Endothelial cell of umbilical vein (primary cell): ENCODE results near the gene ACSF3. TPM values are rescaled to one million over a fixed set of nuclear protein-coding genes. Genes with fewer than 3 reads are reported as not detected.

Source experiments
- BruUV-seq: library from RNA; stranded (reverse); fragments of 400-500 nt; replicated peaks from 2 replicates; lab custom pipeline; 2021; lab: Mats Ljungman, UMichigan
- CTCF ChIA-PET: fragments of 300-600, 350-600 bp; sonication (Branson Sonifier 250); formaldehyde crosslinking; loops from one replicate; lab custom pipeline; 2021; ENCODE audit warnings: antibody characterized with exemption, inconsistent platforms; lab: Charles Lee
- POLR2A ChIA-PET: fragments of 300-600, 350-600 bp; sonication (Branson Sonifier 250); formaldehyde crosslinking; loops from one replicate; lab custom pipeline; 2021; ENCODE audit warnings: antibody characterized with exemption, inconsistent platforms; lab: Charles Lee
- DNase-seq: peaks from one replicate; pipeline ENCODE4 v3.0.0-alpha.2; 2011; ENCODE audit warnings: low read depth, low spot score
- FAIRE-seq: peaks from 2 replicates; lab custom pipeline; 2011; peaks lifted over from hg19 to GRCh38; lab: Jason Lieb, UNC
- H2AFZ ChIP-seq: 2 replicates; pipeline ENCODE4 v1.6.0; 2012; ENCODE audit warnings: low read depth, low read length, control low read depth, inconsistent platforms
- H3K27ac ChIP-seq: 2 replicates; pipeline ENCODE4 v1.5.1; 2011; ENCODE audit warnings: low read depth, mild to moderate bottlenecking, control low read depth, low read length, moderate library complexity; ENCODE audit not compliant: insufficient read depth
- H3K27me3 ChIP-seq, 2 experiments: 2 replicates each; pipeline versions ENCODE4 v1.6.0 to v1.6.1; 2011; ENCODE audit warnings: low read length in 2 of 2, mixed read lengths in 1 of 2; ENCODE audit not compliant: control insufficient read depth in 2 of 2, insufficient read depth in 2 of 2
- H3K36me3 ChIP-seq, 2 experiments: 2 replicates in 1 of 2; 3 replicates in 1 of 2; pipeline ENCODE4 v1.5.1; 2011; ENCODE audit warnings: low read length in 2 of 2, mild to moderate bottlenecking in 1 of 2, moderate library complexity in 1 of 2; ENCODE audit not compliant: control insufficient read depth in 2 of 2, insufficient read depth in 2 of 2; ENCODE audit errors: extremely low read depth in 1 of 2
- H3K4me1 ChIP-seq: 3 replicates; pipeline ENCODE4 v1.5.1; 2011; ENCODE audit warnings: mild to moderate bottlenecking, low read length; ENCODE audit not compliant: control insufficient read depth, insufficient read depth; ENCODE audit errors: extremely low read depth
- H3K4me2 ChIP-seq: 2 replicates; pipeline ENCODE4 v1.6.1; 2011; ENCODE audit warnings: low read length, control low read depth, mixed read lengths; ENCODE audit not compliant: insufficient read depth
- H3K4me3 ChIP-seq, 3 experiments: fragments of 200-600 bp in 1 of 3; sonication (generic), shearing (Covaris generic) in 1 of 3; replicated peaks in 1 of 3; 2 replicates each; pipeline ENCODE4 v1.5.1; 2011 to 2016; ENCODE audit warnings: control low read depth in 3 of 3, low read length in 3 of 3, mild to moderate bottlenecking in 2 of 3, inconsistent platforms in 1 of 3, low read depth in 1 of 3, moderate library complexity in 1 of 3; ENCODE audit not compliant: insufficient read depth in 1 of 3
- H3K79me2 ChIP-seq: 2 replicates; pipeline ENCODE4 v1.6.0; 2012; ENCODE audit warnings: low read length, inconsistent platforms; ENCODE audit not compliant: control insufficient read depth, insufficient read depth
- H3K9ac ChIP-seq: replicated peaks from 2 replicates; pipeline ENCODE3; 2011; ENCODE audit warnings: low read length, control low read depth; ENCODE audit not compliant: insufficient read depth; ENCODE audit errors: extremely low read depth
- H3K9me1 ChIP-seq: replicated peaks from 3 replicates; pipeline ENCODE4 v1.6.0; 2011; ENCODE audit warnings: mild to moderate bottlenecking, low read length; ENCODE audit not compliant: control insufficient read depth, insufficient read depth; ENCODE audit errors: extremely low read depth
- H3K9me3 ChIP-seq: replicated peaks from 2 replicates; pipeline ENCODE4 v1.5.1; 2012; ENCODE audit warnings: low read length, inconsistent platforms; ENCODE audit not compliant: control insufficient read depth, insufficient read depth
- H4K20me1 ChIP-seq: replicated peaks from 2 replicates; pipeline ENCODE3; 2011; ENCODE audit warnings: mild to moderate bottlenecking, low read length; ENCODE audit not compliant: control insufficient read depth, insufficient read depth; ENCODE audit errors: extremely low read depth
- EZH2 ChIP-seq: IDR thresholded peaks from 2 replicates; pipeline ENCODE4 v1.6.1; 2012; ENCODE audit warnings: borderline replicate concordance, low read depth, mild to moderate bottlenecking, moderate library complexity, low read length, inconsistent platforms; ENCODE audit not compliant: severe bottlenecking
- FOS ChIP-seq: IDR thresholded peaks from 2 replicates; pipeline ENCODE4 v1.6.1; 2011; ENCODE audit warnings: mild to moderate bottlenecking, low read length, moderate library complexity, borderline replicate concordance; ENCODE audit not compliant: insufficient read depth
- GATA2 ChIP-seq: IDR thresholded peaks from 2 replicates; pipeline ENCODE4 v1.7.0; 2011; ENCODE audit warnings: low read depth, mild to moderate bottlenecking, moderate library complexity, mixed read lengths, low read length; ENCODE audit not compliant: insufficient read length, insufficient read depth
- JUN ChIP-seq: IDR thresholded peaks from 2 replicates; pipeline ENCODE4 v1.6.1; 2011; ENCODE audit warnings: borderline replicate concordance, low read depth; ENCODE audit not compliant: insufficient read length, insufficient read depth
- POLR2AphosphoS5 ChIP-seq: IDR thresholded peaks from 2 replicates; pipeline ENCODE4 v1.6.1; 2012; ENCODE audit warnings: low read depth, mild to moderate bottlenecking, control low read depth, low read length, moderate library complexity; ENCODE audit not compliant: insufficient read depth
- dilution Hi-C: fragments of 300-500 bp; cut with MboI; formaldehyde crosslinking; loops from one replicate; pipeline ENCODE4 v1.15.0; 2019; ENCODE audit warnings: low sequenced_read_pairs; ENCODE audit not compliant: extremely low pct_ligation_motif_present
- intact Hi-C: fragments of 100-400 bp; cut with micrococcal nuclease; formaldehyde crosslinking; loops from one replicate; pipeline ENCODE4 v1.10.0; 2022
- polyA plus RNA-seq, 4 experiments: library from polyadenylated mRNA; depleted of rRNA in 3 of 4; stranded (reverse) in 3 of 4; unstranded in 1 of 4; fragments of >200 nt; gene quantifications; 2 replicates each; pipeline versions ENCODE4 v1.2.1 to v1.2.3, GENCODE V29; 2011 to 2012; ENCODE audit warnings: missing spikeins in 1 of 4
- total RNA-seq: library from RNA; stranded (reverse); gene quantifications from 2 replicates; pipeline ENCODE4 v1.2.3, GENCODE V29; 2021
- TF ChIP-seq, protein P1 (sequence below), 2 donors: IDR thresholded peaks; 1 replicate in 1 of 2; 2 replicates in 1 of 2; pipeline ENCODE4 v1.5.1; 2011; ENCODE audit warnings: low read length in 2 of 2, mild to moderate bottlenecking in 2 of 2, moderate library complexity in 2 of 2, control low read depth in 1 of 2, inconsistent platforms in 1 of 2, low read depth in 1 of 2; ENCODE audit not compliant: insufficient read depth in 1 of 2; ENCODE audit errors: extremely low read depth in 1 of 2

The ACSF3 gene
- total and polyA plus RNA-seq, 2 donors (not counting 3 experiments of a cell fraction or from before 2014, with no cell fraction given): 18.6 to 33.2 TPM

DNA sequence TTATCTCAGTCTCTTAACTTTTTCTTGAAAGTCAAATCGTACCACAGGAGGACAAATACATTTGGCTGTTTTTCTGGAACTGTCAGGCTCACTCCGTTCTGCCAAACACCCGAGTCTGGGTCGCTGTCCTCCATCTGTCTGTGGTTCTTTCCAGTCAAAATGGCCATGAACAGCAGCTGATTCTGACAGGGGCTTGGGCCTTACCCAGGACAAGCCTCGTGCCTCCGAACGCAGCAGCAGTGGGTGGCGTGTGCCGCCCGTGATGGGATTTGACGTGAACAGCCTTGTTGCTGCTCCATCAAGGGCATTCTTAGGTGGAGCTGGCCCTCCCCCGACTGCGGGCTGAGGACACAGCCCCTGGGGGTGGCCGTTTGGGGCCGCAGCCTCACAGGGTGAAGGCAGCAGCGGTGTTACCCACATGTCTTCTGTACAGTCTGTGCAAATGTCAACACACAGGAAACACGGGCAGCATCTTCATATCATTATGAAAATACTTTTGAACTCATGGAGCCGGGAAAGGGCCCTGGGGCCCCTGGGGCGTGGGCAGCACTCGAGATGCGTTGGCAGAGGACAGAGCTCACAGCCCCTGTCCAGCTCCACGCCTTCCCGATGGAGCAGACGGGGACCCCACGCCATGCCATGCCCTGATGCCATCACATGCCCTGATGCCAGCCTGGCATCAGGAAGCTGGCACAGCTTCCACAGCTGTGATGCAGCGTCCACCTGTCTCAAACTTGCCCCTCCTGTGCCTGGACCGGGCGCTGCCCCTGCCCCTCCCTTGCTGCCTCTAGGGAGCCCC is 8.6 kb upstream of the ACSF3 start:
- no peak overlapping the region for H3K4me3 ChIP-seq
- H3K9me3 ChIP-seq: no peaks in the 10 kb centered on the region
- H3K9me1 ChIP-seq: no peaks in the 10 kb centered on the region
- no peak overlapping the region for H2AFZ ChIP-seq
- no peak overlapping the region for H3K9ac ChIP-seq
- DNase-seq: no peak
- no TSS peak for BruUV-seq
- intact Hi-C loops: no loop called here
- ChIA-PET POLR2A (interaction anchor here (0.5 kb wide), 1 partner anchor 25 kb away, joined by 6 read pairs; no protein-coding TSS in a partner anchor), CTCF (no interaction called here)
- TF ChIP-seq, protein P1, sequence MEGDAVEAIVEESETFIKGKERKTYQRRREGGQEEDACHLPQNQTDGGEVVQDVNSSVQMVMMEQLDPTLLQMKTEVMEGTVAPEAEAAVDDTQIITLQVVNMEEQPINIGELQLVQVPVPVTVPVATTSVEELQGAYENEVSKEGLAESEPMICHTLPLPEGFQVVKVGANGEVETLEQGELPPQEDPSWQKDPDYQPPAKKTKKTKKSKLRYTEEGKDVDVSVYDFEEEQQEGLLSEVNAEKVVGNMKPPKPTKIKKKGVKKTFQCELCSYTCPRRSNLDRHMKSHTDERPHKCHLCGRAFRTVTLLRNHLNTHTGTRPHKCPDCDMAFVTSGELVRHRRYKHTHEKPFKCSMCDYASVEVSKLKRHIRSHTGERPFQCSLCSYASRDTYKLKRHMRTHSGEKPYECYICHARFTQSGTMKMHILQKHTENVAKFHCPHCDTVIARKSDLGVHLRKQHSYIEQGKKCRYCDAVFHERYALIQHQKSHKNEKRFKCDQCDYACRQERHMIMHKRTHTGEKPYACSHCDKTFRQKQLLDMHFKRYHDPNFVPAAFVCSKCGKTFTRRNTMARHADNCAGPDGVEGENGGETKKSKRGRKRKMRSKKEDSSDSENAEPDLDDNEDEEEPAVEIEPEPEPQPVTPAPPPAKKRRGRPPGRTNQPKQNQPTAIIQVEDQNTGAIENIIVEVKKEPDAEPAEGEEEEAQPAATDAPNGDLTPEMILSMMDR (IDR thresholded peaks at IDR 0.05; ENCODE audit: extremely low read depth in 1 of 2, insufficient read depth in 1 of 2, low read depth in 1 of 2, low read length in 2 of 2): no peak
- TF ChIP-seq JUN (no peak), FOS (no peak), POLR2AphosphoS5 (no peak), EZH2 (no peak), GATA2 (no peak)
- H3K27me3 ChIP-seq: peaks cover 4 to 6% of the 10 kb centered on the region in 2 experiments
- no peaks in the 10 kb centered on the region for H3K36me3 ChIP-seq
- H3K27ac ChIP-seq: no peak overlapping the region
- dilution Hi-C loops: no loop called here
- no peak for FAIRE-seq
- H4K20me1 ChIP-seq: no peaks in the 10 kb centered on the region
- H3K79me2 ChIP-seq: no peaks in the 10 kb centered on the region
- no peaks in the 10 kb centered on the region for H3K4me1 ChIP-seq
- no peak overlapping the region for H3K4me2 ChIP-seq
